NCI-H2196 treated with DMSO at 0.1 percent for 48 hours (cell line): Measurements from ENCODE around the gene TMX2.
"Not testable (repeated sequence)": the region's sequence is repeated elsewhere in the genome, so short reads cannot be mapped to it uniquely, and the experiment has no call there.

Source experiments
- DNase-seq: peaks from one replicate; lab custom pipeline; 2025; ENCODE audit not compliant: unreplicated experiment; lab: John Stamatoyannopoulos, UW

The TMX2 gene, protein sequence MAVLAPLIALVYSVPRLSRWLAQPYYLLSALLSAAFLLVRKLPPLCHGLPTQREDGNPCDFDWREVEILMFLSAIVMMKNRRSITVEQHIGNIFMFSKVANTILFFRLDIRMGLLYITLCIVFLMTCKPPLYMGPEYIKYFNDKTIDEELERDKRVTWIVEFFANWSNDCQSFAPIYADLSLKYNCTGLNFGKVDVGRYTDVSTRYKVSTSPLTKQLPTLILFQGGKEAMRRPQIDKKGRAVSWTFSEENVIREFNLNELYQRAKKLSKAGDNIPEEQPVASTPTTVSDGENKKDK

DNA sequence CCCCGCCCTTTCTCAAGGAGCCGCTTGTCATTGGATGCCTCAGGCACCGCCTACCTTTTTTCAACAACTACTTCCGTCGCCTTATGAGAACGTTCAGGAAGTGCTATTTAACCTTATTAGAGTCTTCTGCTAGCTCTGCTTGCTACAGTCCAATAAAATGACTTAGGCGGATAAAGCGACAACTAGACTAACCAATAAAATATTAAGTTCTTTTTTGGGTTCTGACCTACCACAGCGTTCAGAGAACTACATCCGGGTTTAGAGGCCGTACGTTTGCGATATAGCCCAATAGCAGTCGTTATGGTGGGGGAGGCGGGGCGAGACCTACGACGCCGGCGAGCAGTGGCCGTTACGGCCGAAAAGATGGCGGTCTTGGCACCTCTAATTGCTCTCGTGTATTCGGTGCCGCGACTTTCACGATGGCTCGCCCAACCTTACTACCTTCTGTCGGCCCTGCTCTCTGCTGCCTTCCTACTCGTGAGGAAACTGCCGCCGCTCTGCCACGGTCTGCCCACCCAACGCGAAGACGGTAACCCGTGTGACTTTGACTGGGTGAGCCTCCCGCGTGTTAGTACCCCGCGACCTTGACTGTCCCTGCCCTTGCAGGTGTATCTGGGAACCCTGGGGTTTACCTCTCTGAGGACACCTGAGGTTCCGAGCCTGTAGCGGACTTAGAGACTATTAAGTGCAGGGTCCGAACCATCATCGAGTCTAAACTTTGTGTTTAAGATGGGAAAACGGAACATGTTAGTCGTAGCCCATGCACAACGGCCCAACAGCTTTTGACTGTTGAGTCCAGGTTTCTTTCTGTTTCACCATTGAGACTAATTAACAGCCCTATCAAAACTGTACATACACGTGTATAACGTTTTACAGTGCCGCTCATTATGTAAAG is at the start of gene TMX2:
Gene TMX2, plus strand, starts transcription at position 338 of the 895 bp plus-strand sequence. Its CDS starts 26 bp downstream, at position 364.
- DNase-seq, result peak; percentile 99

DNA sequence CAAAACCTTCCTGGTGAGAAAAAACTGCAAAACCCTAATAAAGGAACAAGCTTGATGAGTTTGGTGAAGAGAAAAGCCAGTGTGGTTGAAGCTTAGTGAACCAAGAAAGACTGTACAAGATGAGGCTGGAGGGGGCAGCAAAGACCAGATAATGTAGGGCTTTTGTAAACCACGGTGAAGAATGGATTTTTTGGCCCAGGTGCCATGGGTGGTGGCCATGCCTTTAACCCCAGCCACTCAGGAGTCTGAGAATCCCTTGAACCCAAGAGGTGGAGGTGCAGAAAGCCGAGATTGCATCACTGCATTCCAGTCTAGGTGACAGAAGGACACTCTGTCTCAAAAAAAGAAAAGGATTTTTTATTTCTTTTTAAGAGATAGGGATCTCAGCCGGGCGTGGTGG is 49.5 kb upstream of the TMX2 start:
- DNase-seq, result no peak

DNA sequence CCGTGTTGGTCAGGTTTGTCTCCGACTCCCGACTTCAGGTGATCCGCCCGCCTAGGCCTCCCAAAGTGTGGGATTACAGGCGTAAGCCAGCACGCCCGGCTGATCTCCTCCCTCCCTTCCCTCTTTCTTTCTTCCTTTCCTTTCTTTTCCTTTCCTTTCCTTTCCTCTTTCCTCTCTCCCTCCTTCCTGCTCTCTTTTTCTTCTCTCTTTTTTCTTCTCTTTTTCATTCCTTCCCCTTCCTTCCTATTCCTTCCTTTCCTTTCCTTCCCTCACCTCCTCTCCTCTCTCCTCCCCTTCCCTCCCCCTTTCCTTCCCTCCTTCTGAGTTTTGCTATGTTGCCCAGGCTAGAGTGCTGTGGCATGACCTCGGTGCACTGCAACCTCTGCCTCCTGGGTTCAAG is 48.4 kb upstream of the TMX2 start:
- no peak for DNase-seq

DNA sequence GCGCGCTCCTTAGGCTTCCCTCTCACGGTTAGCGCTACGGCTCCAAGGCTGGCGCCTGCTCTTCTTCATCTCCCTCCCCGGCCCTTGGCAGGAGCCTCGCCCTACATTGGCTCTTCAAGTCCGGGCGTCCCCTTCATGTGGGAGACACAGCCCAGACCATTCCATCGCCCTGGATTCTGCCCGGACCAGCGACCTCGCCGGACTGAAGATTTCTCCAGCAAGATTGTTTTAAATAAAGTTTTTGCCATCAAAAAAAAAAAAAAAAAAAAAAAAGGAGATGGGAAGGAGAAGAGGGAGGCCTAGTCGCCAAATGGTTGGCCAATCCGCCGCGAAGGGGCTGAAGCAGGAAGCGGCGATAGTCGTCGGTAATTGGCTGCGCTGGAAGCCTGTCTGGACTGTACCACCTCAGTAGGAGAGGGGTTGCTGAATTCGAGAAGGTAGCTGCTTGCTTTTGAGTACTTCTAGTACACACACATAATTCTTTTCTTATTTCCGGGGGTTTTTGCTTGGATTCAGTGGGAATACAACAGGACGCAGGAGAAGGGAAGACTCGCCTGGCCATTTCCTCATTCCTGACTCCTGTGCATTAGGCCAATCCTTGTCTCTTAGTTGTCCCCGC is 45.2 kb upstream of the TMX2 start:
- DNase-seq, result peak; percentile 97

DNA sequence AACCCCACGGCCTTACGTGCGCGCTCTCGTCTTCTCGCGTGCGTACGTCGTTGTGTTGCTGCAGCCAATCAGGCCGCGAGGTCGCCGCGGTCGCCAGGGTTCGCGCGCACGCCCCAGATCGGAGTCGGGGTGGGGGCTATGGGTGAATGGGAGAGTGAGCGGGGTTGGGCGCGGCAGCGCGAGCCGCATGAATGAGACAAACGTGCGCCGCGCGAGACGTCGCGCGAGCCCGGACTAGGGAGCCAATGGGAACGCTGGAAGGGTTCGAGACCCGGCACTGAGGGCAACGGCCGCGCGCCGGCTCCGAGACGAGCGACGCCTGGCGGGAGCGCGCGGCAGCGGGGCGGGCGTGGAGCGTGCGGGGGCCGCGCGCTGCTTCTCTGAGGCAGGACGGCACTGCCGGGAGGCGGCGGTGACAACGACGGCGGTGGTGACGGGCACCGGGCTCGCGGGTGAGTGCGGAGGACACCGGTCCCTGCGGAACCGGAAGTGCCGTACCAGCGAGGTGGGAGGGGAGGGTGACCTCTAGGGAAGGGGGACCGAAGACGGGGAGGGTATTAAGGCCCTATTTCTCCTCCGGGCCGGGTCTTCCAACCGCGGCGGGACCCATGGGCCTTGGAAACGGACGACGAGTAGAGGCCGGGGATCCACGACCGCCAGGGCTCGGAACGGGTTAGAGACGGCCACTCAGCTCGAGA is 44.5 kb upstream of the TMX2 start, which contains the start of gene ZDHHC5:
Gene ZDHHC5, plus strand, starts transcription at position 379 of the 698 bp plus-strand sequence. CDS start 4,977 bp downstream, outside the sequence.
- peak; percentile 100 for DNase-seq

DNA sequence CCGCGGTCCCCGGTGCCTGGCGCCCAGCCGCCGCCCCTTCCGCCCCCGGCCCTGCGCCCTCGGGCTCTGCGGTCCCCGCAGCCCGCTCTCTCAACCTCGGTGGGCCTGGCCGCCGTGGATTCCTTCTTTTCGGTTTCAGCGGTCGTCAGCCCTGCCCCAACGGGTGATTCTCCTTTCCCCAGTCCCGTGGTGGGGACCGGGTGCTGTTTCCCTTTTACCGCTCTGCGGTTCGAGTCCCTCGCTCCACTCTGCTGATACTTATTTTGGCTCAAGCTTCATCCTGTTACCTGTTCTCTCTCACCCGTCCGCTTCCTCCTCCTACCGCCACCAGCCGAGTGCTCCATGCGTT is 44.0 kb upstream of the TMX2 start:
- no peak for DNase-seq

DNA sequence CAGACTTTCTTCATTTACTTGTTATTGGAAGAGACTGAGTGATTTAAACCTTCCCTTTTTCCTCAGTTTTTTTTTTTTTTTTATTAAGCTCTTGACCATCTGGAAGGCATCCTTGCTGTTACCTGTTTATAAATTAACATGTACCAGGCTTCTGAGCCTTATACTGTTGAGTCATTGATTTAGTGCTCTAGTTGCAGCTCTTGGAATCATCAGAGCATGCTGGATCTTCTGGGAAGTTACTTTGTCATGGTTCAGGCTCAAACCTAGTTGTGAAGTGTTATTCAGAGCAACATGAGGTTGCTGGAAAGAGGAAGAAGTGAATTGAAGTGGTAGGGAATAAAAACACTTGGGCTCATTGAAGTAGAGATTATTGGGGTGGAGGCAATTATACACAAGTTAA is 38.1 kb upstream of the TMX2 start:
- DNase-seq, result no peak

DNA sequence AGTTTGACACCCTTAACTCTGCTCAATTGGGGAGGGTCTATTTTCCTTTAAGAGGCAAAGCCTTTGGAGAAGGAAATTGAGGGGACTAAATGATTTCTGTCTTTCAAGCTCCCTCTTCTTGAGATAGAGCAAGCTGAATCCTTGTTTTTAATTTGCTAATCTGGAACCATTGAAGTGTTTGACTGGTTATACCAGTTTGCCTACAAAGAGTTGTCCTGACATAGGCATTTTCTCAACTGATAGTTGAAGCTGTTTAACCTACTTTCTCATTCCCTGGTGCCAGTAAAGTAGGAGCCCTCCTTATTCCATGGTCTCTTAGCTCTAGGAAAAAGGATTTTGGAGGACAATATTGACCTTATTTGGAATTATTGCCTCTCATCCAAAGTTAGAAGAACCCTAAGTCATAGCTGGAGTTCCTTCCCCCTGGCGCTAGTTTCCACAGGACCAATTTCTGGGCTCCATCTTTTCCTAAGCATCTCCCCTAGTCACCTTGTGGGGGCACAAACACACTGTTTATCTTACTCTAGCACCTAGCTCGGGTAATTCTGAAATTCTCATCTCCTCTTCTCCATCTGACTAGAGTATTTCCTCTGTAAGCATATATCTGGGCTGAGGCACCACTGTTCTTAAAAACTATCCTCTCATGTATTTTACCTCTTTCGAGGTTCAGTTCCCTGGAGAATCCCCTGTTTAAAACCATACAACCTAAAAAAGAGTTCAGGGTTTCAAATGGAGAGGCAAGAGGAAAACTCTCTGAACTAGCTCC is 37.0 kb upstream of the TMX2 start:
- no peak for DNase-seq

DNA sequence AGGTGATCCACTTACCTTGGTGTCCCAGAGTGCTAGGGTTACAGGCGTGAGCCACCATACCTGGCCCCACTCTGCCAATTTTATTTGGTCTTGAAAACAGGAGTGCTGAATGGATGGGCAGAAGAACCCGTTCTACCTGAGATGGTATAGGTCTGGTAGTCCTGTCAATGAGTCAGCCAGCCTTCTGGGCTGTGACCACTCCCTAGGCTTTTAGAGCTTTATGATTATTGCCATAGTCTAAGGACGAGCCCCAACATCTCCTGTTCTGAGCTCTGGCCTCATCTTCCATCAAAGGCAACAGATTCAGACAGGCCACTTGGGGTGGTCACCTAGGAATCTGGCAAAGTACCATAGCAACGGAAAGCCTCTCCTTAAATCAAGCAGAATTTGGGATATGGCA is 33.0 kb upstream of the TMX2 start:
- no peak for DNase-seq

DNA sequence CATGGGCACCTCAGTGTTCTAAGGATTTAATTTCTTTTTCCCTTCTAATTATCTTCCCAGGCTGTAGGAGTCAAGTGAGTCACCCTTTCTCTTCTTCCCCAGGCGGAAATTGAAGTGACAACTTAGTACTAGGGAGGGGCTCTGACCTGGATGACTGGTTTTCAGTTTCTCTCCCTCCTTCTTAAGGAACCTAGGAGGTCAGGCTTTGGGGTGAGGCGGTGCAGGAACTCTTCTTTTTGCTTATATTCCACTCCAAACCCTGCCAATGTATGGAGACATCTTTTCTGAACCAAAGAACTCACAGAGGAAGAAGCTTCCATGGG is 31.9 kb upstream of the TMX2 start:
- DNase-seq, result no peak

DNA sequence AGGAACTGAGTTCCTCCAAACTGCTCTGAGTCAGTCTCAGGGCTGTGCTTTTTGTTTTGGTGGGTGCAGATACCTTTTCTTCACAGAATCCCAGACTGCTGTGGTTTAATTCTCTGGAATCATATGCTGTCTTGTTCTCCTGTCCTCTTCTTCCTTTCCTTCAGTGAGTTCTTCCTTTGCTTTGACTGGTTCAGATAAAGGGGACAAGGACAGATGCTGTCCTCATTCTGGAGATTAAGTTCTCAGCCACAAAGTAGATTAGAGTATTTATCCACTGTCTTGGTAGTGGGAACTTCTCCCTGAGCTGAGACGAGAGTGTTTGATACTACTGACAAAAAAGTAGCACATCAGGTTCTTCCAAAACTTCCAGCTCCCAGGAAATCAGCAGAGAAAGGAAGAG is 31.2 kb upstream of the TMX2 start:
- DNase-seq, result no peak

DNA sequence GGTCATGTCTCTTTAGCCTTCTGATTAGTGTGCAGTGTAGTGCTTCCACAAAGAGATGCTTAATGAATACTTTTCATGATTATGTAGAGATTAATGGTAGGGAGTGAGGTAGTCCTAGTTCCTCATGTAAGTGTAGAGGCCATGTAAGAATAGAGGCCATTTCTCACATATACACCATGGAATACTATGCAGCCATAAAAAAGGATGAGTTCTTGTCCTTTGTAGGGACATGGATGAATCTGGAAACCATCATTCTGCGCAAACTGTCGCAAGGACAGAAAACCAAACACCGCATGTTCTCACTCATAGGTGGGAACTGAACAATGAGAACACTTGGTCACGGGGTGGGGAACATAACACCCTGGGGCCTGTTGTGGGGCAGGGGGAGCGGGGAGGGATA is 21.9 kb upstream of the TMX2 start:
- not testable (repeated sequence) for DNase-seq

DNA sequence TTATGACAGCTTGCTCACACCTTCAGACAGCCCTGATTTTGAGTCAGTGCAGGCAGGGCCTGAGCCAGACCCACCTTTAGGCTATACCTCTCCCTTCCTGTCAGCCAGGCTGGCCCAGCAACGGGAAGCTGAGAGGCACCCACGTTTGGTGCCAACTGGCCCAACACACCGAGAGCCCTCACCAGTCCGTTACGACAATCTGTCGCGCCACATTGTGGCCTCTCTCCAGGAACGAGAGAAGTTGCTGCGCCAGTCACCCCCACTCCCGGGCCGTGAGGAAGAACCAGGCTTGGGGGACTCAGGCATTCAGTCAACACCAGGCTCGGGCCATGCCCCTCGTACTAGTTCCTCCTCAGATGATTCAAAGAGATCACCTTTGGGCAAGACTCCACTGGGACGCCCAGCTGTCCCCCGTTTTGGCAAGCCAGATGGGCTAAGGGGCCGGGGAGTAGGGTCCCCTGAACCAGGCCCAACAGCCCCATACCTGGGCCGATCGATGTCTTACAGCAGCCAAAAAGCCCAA is 13.5 kb upstream of the TMX2 start:
- no peak for DNase-seq

DNA sequence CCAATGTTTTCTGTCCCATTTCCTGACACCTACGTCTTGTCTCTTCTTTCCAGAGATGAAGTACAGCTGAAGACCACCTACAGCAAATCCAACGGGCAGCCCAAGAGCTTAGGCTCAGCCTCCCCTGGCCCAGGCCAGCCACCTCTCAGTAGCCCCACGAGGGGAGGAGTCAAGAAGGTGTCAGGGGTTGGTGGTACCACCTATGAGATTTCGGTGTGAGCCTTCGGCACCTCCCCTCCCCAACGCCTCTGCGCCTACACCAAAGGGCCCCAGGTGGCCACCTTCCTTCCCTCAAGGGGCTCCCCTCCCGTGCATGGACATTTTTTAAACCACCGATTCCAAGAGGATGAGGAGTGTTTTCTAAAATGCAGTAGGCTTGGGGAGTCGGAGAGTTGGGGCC is 12.6 kb upstream of the TMX2 start:
- DNase-seq, result no peak

DNA sequence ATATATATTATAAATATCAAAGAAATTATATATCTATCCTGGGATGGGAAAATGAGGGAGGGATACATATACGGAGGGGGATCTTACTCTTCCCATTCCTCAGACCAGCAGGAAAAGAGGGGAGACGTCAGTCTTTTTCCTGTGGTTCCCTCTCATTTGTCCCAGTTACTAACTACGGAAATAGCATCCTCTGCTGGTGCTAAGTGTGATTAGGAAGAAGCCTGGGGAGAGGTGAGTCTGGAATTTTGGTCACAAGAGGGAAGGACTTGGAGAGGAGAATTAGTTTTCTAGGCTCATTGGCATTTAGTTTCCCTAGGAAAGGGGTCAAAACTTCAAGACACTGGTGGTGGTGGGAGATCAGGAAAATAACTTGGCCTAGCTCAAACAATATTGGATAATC is 12.0 kb upstream of the TMX2 start:
- no peak for DNase-seq

DNA sequence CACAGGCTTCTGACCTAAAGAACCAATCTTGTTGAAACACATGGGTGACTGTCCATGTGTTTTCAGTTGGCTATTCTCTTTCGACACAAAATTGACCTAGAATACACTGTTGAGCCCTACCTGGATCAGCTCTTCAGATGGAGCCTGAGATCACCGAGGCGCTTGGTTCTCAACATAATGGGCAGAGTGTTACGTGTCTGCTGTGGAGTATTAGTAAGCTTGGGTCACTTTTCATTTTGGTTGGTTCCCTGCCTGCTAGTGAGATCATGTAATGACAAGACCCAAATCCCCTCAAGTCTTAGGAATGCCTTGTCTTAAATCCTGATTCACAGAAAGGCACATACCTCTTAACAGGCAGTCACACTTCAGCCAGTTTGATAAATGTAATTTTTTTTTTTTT is 9.1 kb upstream of the TMX2 start:
- no peak for DNase-seq

DNA sequence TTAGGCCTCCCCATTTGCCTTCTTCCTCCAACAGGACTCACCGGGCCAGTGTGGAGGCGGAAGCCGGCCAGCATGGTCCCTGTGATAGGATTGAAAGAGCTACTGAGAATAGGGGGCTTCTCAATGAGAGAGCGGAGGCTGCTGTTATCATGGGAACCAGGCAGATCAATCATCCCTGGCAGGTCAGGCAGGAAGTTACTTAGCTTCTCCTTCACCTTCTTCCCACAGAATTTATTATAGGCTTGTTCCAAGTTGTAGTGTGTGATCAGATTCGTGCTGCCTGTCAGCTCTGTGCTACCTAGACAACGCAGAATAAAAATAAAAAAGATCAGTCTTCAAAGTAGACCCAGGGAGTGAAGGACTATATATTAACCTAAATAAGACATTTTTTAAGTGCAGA is 7.5 kb upstream of the TMX2 start:
- DNase-seq, result no peak

DNA sequence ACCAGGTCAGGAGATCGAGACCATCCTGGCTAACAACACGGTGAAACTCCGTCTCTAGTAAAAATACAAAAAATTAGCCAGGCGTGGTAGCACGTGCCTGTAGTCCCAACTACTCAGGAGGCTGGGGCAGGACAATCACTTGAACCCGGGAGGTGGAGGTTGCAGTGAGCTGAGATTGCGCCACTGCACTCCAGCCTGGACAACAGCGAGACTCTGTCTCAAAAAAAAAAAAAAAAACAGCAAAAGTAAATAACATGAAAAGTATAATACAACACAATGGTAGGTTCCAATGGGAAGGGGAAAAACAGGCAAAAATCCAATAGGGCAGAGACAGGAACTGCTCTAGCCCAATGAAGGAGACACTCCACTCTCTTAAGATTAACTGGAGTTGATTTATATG is 7.0 kb upstream of the TMX2 start:
- DNase-seq, result not testable (repeated sequence)

DNA sequence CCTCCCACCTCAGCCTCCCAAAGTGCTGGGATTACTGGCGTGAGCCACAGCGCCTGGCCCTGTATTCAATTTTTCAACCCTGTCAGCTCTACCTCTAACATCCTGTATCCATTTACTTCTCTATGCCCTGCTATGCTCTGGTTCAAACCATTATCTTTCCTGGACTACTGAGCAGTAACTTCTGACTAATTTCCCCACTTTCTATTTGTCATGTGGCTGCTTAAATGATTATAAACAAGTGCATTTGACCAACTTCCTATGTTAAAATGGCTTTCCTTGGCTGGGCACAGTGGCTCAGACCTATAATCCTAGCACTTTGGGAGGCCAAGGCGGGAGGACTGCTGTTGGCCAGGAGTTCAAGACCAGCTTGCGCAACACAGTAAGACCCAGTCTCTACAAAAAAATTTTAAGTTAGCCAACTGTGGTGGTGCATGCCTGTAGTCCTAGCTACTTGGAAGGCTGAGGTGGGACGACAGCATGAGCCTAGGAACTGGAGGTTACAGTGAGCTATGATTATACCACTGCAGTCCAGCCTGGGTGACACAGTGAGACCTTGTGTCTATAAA is 2.5 kb upstream of the TMX2 start:
- DNase-seq, result no peak
